GM12878 (cell line): ENCODE results near the gene SLC7A10. TPM values are rescaled to one million over a fixed set of nuclear protein-coding genes. Genes with fewer than 3 reads are reported as not detected.

Experiments used
- ATF2 ChIP-seq: IDR thresholded peaks from 2 replicates; pipeline ENCODE4 v1.6.1; 2012; ENCODE audit warnings: low read length, inconsistent platforms
- NFYB ChIP-seq: IDR thresholded peaks from 2 replicates; pipeline ENCODE4 v1.6.1; 2011; ENCODE audit warnings: low read depth, mild to moderate bottlenecking, low read length, improper control_type of control experiment, moderate library complexity; ENCODE audit not compliant: insufficient read depth
- REST ChIP-seq: IDR thresholded peaks from 2 replicates; pipeline ENCODE4 v1.6.1; 2012; ENCODE audit warnings: mild to moderate bottlenecking, low read depth, low read length
- SKIL ChIP-seq: fragments of 450-650 bp; IDR thresholded peaks from 2 replicates; pipeline ENCODE4 v1.6.1; 2017; ENCODE audit warnings: mild to moderate bottlenecking, low read depth, inconsistent platforms; ENCODE audit not compliant: poor library complexity, severe bottlenecking
- SMARCA5 ChIP-seq: fragments of 450-650 bp; IDR thresholded peaks from 2 replicates; pipeline ENCODE4 v1.6.1; 2017; ENCODE audit warnings: mild to moderate bottlenecking
- TBL1XR1 ChIP-seq: IDR thresholded peaks from 2 replicates; pipeline ENCODE4 v1.6.1; 2012; ENCODE audit warnings: low read depth, low read length, improper control_type of control experiment
- polyA plus RNA-seq, 11 experiments: library from polyadenylated mRNA; depleted of rRNA in 4 of 11; unstranded in 6 of 11; stranded (reverse) in 5 of 11; fragments of >200 nt; fragmentation: Nextera tagmentation in 4 of 11; fragmentation: Illumina TruSeq in 1 of 11; extraction: Ambion mirVana in 4 of 11; extraction: Trizol in 1 of 11; gene quantifications; 1 replicate in 1 of 11; 2 replicates in 10 of 11; pipeline versions ENCODE4 v1.2.1 to v1.2.3, GENCODE V29; 2011 to 2016; ENCODE audit warnings: inconsistent platforms in 2 of 11, missing spikeins in 2 of 11, low read depth in 1 of 11
- total RNA-seq, 4 experiments: library from RNA; depleted of rRNA in 3 of 4; stranded (reverse); fragments of >200 nt in 3 of 4; fragmentation: Illumina TruSeq in 1 of 4; extraction: Trizol in 1 of 4; gene quantifications; 2 replicates each; pipeline versions ENCODE4 v1.2.1 to v1.2.3, GENCODE V29; 2013 to 2021

SLC7A10 gene
- total and polyA plus RNA-seq, 10 of the 15 experiments (the other 5 are each of a cell fraction or from before 2014, with no cell fraction given), result not detected

GRCh38 chr19:33252971-33253370, 27.3 kb upstream of the SLC7A10 start (continued):
- TF ChIP-seq REST (no peak), TBL1XR1 (no peak), NFYB (no peak), SMARCA5 (no peak), ATF2 (no peak), SKIL (no peak)
